K562 (cell line): Measurements from ENCODE around the gene SMARCD2. TPM values are rescaled to one million over a fixed set of nuclear protein-coding genes. Genes with fewer than 3 reads are reported as not detected.

Experiments
- ATAC-seq: fragments of 200-7000 bp; cut with Tn5 transposase; 3 replicates; pipeline ENCODE4 v1.9.1; 2020; ENCODE audit warnings: moderate library complexity
- BruUV-seq: library from RNA; stranded (reverse); fragments of 400-500 nt; replicated peaks from 2 replicates; lab custom pipeline; 2021; lab: Mats Ljungman, UMichigan
- CTCF ChIA-PET: fragments of 300-600 bp; formaldehyde crosslinking; extraction: SDS; loops from one replicate; lab custom pipeline; 2021; ENCODE audit warnings: low intra/inter-chr PET ratio; lab: Yijun Ruan, JAX
- POLR2A ChIA-PET: fragments of 300-600, 350-650 bp; sonication (Branson Sonifier 250); formaldehyde crosslinking; extraction: SDS; loops from one replicate; lab custom pipeline; 2021; ENCODE audit warnings: antibody characterized with exemption, inconsistent platforms; lab: Yijun Ruan, JAX
- DNase-seq, 4 experiments: peaks; one replicate each; pipeline versions ENCODE4 v3.0.0 to v3.0.0-alpha.2; 2011 to 2018; ENCODE audit warnings: low spot score in 3 of 4, mixed read lengths in 3 of 4; ENCODE audit errors: extremely low read depth in 1 of 4
- FAIRE-seq: peaks from 2 replicates; lab custom pipeline; 2011; peaks lifted over from hg19 to GRCh38; lab: Jason Lieb, UNC
- H2AFZ ChIP-seq: 2 replicates; pipeline ENCODE4 v1.6.0; 2011; ENCODE audit warnings: low read depth, low read length, control low read depth, inconsistent platforms
- H3K27ac ChIP-seq: fragments of 200-600 bp; 3 replicates; pipeline ENCODE4 v1.8.0; 2011; ENCODE audit warnings: low read depth, mild to moderate bottlenecking, control low read depth, inconsistent platforms, low read length, moderate library complexity, mixed read lengths; ENCODE audit errors: extremely low read depth
- H3K27me3 ChIP-seq, 2 experiments: fragments of 300-600 bp in 1 of 2; 2 replicates in 1 of 2; 3 replicates in 1 of 2; pipeline versions ENCODE4 v1.6.0 to v1.8.0; 2011; ENCODE audit warnings: inconsistent platforms in 2 of 2, low read length in 2 of 2, mild to moderate bottlenecking in 1 of 2, mixed read lengths in 1 of 2, moderate library complexity in 1 of 2; ENCODE audit not compliant: control insufficient read depth in 2 of 2, insufficient read depth in 2 of 2
- H3K36me3 ChIP-seq: fragments of 300-600 bp; 3 replicates; pipeline ENCODE4 v1.8.0; 2011; ENCODE audit warnings: mild to moderate bottlenecking, low read length, inconsistent platforms; ENCODE audit not compliant: control insufficient read depth, insufficient read depth
- H3K4me1 ChIP-seq, 2 experiments: fragments of 200-600 bp in 1 of 2; replicated peaks in 1 of 2; 2 replicates in 1 of 2; 3 replicates in 1 of 2; pipeline versions ENCODE4 v1.5.1 to v1.8.0; 2011; ENCODE audit warnings: inconsistent platforms in 2 of 2, low read length in 2 of 2, mild to moderate bottlenecking in 1 of 2, mixed read lengths in 1 of 2, moderate library complexity in 1 of 2; ENCODE audit not compliant: control insufficient read depth in 2 of 2, insufficient read depth in 2 of 2
- H3K4me2 ChIP-seq: 2 replicates; pipeline ENCODE4 v1.6.1; 2011; ENCODE audit warnings: low read length, control low read depth, inconsistent platforms, mixed read lengths; ENCODE audit not compliant: insufficient read depth
- H3K4me3 ChIP-seq: fragments of 200-600 bp; sonication (generic), shearing (Covaris generic); 2 replicates; pipeline ENCODE4 v1.5.1; 2016; ENCODE audit warnings: control low read depth, inconsistent platforms
- H3K79me2 ChIP-seq: fragments of 200-600 bp; 3 replicates; pipeline ENCODE4 v1.8.0; 2011; ENCODE audit warnings: low read length, inconsistent platforms; ENCODE audit not compliant: control insufficient read depth, insufficient read depth
- H3K9ac ChIP-seq, 2 experiments: 2 replicates each; pipeline versions ENCODE4 v1.6.0 to v1.6.1; 2011; ENCODE audit warnings: low read depth in 2 of 2, low read length in 2 of 2, control low read depth in 1 of 2, inconsistent platforms in 1 of 2, mild to moderate bottlenecking in 1 of 2, mixed read lengths in 1 of 2; ENCODE audit not compliant: insufficient read depth in 1 of 2
- H3K9me1 ChIP-seq: one replicate; pipeline ENCODE4 v1.6.0; 2011; ENCODE audit warnings: inconsistent platforms, mild to moderate bottlenecking, low read length, moderate library complexity; ENCODE audit not compliant: control insufficient read depth, insufficient read depth
- H3K9me3 ChIP-seq: replicated peaks from 2 replicates; pipeline ENCODE4 v1.5.1; 2011; ENCODE audit warnings: low read depth, low read length, inconsistent platforms; ENCODE audit not compliant: control insufficient read depth, insufficient read depth
- H4K20me1 ChIP-seq: replicated peaks from 2 replicates; pipeline ENCODE4 v1.6.1; 2011; ENCODE audit warnings: low read length, inconsistent platforms, mixed read lengths; ENCODE audit not compliant: control insufficient read depth, insufficient read depth
- CXXC5 ChIP-seq: fragments of 250-450 bp; sonication (Bioruptor Pico); IDR thresholded peaks from 2 replicates; pipeline ENCODE4 v1.8.0; 2022; ENCODE audit warnings: inconsistent platforms, mild to moderate bottlenecking, moderate library complexity
- DNMT1 ChIP-seq: fragments of 450-650 bp; IDR thresholded peaks from 2 replicates; pipeline ENCODE4 v1.6.1; 2016; ENCODE audit warnings: antibody characterized with exemption, mild to moderate bottlenecking
- ETS2 ChIP-seq: IDR thresholded peaks from 2 replicates; pipeline ENCODE4 v1.6.1; 2016; ENCODE audit warnings: borderline replicate concordance, missing genetic modification characterization, mild to moderate bottlenecking, moderate library complexity, missing compliant biosample characterization; ENCODE audit not compliant: poor library complexity, severe bottlenecking
- NR2C1 ChIP-seq, 2 experiments: fragments of 450-650 bp; IDR thresholded peaks; 2 replicates each; pipeline ENCODE4 v1.6.1; 2017; ENCODE audit warnings: mild to moderate bottlenecking in 2 of 2, antibody characterized with exemption in 1 of 2, inconsistent platforms in 1 of 2, missing compliant biosample characterization in 1 of 2, missing genetic modification characterization in 1 of 2
- TBP ChIP-seq: optimal IDR thresholded peaks from 2 replicates; pipeline ENCODE3; 2011; ENCODE audit warnings: low read depth, low read length, improper control_type of control experiment
- TEAD1 ChIP-seq, 2 experiments: fragments of 450-650 bp in 1 of 2; sonication (generic) in 1 of 2; formaldehyde crosslinking; IDR thresholded peaks; 2 replicates each; pipeline versions ENCODE4 v1.4.0 to v1.8.0; 2020 to 2022; ENCODE audit warnings: mild to moderate bottlenecking in 2 of 2, missing genetic modification reagents in 1 of 2
- ZNF263 ChIP-seq: sonication (generic); formaldehyde crosslinking; IDR thresholded peaks from 2 replicates; pipeline ENCODE4 v1.8.0; 2022; ENCODE audit warnings: mild to moderate bottlenecking, missing genetic modification reagents, borderline replicate concordance
- ZNF589 ChIP-seq: fragments of 200-800 bp; sonication (Bioruptor generic); IDR thresholded peaks from 2 replicates; pipeline ENCODE4 v1.6.1; 2016; ENCODE audit warnings: low read depth, missing genetic modification characterization, missing compliant biosample characterization
- ZZZ3 ChIP-seq: fragments of 450-650 bp; IDR thresholded peaks from 2 replicates; pipeline ENCODE4 v1.6.1; 2016; ENCODE audit warnings: antibody characterized with exemption, mild to moderate bottlenecking, moderate library complexity
- WGBS: fragments of 100-300 bp; shearing (Covaris generic); methylation state at CpG from one replicate; pipeline ENCODE4 v1.1.6; 2016; ENCODE audit warnings: low coverage, mixed read lengths; ENCODE audit not compliant: insufficient coverage; ENCODE audit errors: missing lambda C conversion rate; 5-methylcytosine and 5-hydroxymethylcytosine counted together
- in situ Hi-C: fragments of 300-500 bp; cut with MboI; formaldehyde crosslinking; loops from 4 replicates; pipeline ENCODE4 v1.15.0; 2018; ENCODE audit warnings: inconsistent platforms, mixed read lengths
- intact Hi-C: fragments of 100-400 bp; cut with micrococcal nuclease; formaldehyde crosslinking; loops from 2 replicates; pipeline ENCODE4 v1.14.2; 2022
- polyA plus RNA-seq, 8 experiments: library from polyadenylated mRNA; depleted of rRNA in 4 of 8; stranded (reverse) in 5 of 8; unstranded in 3 of 8; fragments of >200 nt; fragmentation: Nextera tagmentation in 2 of 8; fragmentation: Illumina TruSeq in 1 of 8; extraction: Ambion mirVana in 2 of 8; extraction: Trizol in 1 of 8; gene quantifications; 2 replicates each; pipeline versions ENCODE4 v1.2.1 to v1.2.3, GENCODE V29; 2011 to 2014; ENCODE audit warnings: inconsistent platforms in 1 of 8, missing spikeins in 1 of 8
- total RNA-seq, 7 experiments: library from RNA; depleted of rRNA in 6 of 7; stranded (reverse); fragments of >200 nt in 6 of 7; fragmentation: Illumina TruSeq in 2 of 7; extraction: Trizol in 2 of 7; gene quantifications; 2 replicates each; pipeline versions ENCODE4 v1.2.1 to v1.2.3, GENCODE V29; 2011 to 2021; ENCODE audit warnings: low replicate concordance in 1 of 7
- TF ChIP-seq, protein P1 (sequence below): sonication (generic); formaldehyde crosslinking; IDR thresholded peaks from 2 replicates; pipeline ENCODE4 v1.8.0; 2022; ENCODE audit warnings: mild to moderate bottlenecking, missing genetic modification reagents
- TF ChIP-seq, protein P2 (sequence below): IDR thresholded peaks from 2 replicates; pipeline ENCODE4 v1.6.1; 2016; ENCODE audit warnings: missing genetic modification characterization, missing compliant biosample characterization
- TF ChIP-seq, protein P3 (sequence below), 2 experiments: fragments of 450-650 bp; conservative IDR thresholded peaks; 2 replicates each; pipeline ENCODE4 v1.6.1; 2017; ENCODE audit warnings: mild to moderate bottlenecking in 2 of 2, moderate library complexity in 2 of 2
- TF ChIP-seq, protein P4 (sequence below): fragments of 250-450 bp; sonication (Bioruptor Pico); IDR thresholded peaks from 2 replicates; pipeline ENCODE4 v1.8.0; 2022; ENCODE audit warnings: moderate library complexity, mild to moderate bottlenecking, inconsistent platforms

SMARCD2 gene
- total and polyA plus RNA-seq, 9 of the 15 experiments (the other 6 are each of a cell fraction or from before 2014, with no cell fraction given), result 1.7 to 114 (median 90.3) TPM

DNA sequence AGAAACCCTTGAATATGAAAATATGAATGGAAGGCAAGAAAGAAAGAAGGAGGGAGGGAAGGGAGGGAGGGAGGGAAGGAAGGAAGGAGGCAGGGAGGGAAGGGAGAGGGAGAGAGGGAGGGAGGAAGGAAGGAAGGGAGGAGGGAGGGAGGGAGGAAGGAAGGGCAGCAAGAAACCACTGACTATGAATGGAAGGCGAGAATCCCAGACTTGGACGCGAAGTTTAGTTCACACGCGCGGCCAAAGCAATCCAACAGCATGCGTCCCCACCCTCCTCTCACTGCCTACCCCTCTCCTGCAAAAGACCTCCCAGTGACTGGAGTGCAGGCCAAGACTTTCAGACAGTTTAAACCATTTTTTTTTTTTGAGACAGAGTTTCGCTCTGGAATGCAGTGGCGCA, 7.9 kb upstream of the SMARCD2 start:
- peak overlapping the region; percentile 45 to 81; a peak in 2 of 4 replicates for H3K9ac ChIP-seq
- intact Hi-C loops (no loop called here), in situ Hi-C loops (no loop called here)
- ATAC-seq (no peak), DNase-seq (peak in 1 of 4 experiments; percentile 42), FAIRE-seq (no peak)
- H3K27me3 ChIP-seq, result no peaks in the 10 kb centered on the region
- WGBS, result 34% methylated on average over 8 of the region's 9 CpGs
- peaks cover 2% of the 10 kb centered on the region; the same call in 1 of the 2 replicates for H3K9me3 ChIP-seq
- H3K36me3 ChIP-seq, result peaks cover 13% of the 10 kb centered on the region; the same call in 1 of the 3 replicates
- peak overlapping the region; percentile 47 for H2AFZ ChIP-seq
- peaks cover 30% of the 10 kb centered on the region for H3K79me2 ChIP-seq
- CTCF ChIA-PET, result no interaction called here
- peak overlapping the region; percentile 40 for H3K4me3 ChIP-seq
- peak overlapping the region; percentile 83 for H3K4me2 ChIP-seq
- H4K20me1 ChIP-seq, result no peaks in the 10 kb centered on the region
- BruUV-seq, result no TSS peak
- H3K27ac ChIP-seq, result peak overlapping the region; percentile 57; the same call in 2 of the 3 replicates
- peaks cover 18 to 26% of the 10 kb centered on the region in 2 experiments; a peak in 4 of 5 replicates for H3K4me1 ChIP-seq
- H3K9me1 ChIP-seq, result no peaks in the 10 kb centered on the region
- POLR2A ChIA-PET, result interaction anchor here (0.6 to 1.4 kb wide), 2 partner anchors 19 to 545 kb away, joined by 3 to 5 read pairs; no protein-coding TSS in a partner anchor
- TF ChIP-seq, protein P1, sequence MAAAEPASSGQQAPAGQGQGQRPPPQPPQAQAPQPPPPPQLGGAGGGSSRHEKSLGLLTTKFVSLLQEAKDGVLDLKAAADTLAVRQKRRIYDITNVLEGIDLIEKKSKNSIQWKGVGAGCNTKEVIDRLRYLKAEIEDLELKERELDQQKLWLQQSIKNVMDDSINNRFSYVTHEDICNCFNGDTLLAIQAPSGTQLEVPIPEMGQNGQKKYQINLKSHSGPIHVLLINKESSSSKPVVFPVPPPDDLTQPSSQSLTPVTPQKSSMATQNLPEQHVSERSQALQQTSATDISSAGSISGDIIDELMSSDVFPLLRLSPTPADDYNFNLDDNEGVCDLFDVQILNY (CRISPR knock-in tag), result no peak
- TF ChIP-seq, protein P2, sequence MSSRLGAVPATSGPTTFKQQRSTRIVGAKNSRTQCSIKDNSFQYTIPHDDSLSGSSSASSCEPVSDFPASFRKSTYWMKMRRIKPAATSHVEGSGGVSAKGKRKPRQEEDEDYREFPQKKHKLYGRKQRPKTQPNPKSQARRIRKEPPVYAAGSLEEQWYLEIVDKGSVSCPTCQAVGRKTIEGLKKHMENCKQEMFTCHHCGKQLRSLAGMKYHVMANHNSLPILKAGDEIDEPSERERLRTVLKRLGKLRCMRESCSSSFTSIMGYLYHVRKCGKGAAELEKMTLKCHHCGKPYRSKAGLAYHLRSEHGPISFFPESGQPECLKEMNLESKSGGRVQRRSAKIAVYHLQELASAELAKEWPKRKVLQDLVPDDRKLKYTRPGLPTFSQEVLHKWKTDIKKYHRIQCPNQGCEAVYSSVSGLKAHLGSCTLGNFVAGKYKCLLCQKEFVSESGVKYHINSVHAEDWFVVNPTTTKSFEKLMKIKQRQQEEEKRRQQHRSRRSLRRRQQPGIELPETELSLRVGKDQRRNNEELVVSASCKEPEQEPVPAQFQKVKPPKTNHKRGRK, result 0 out of 2 replicates have a peak, but pooled peaks have one; percentile 24
- no peak for TF ChIP-seq TBP
- TF ChIP-seq TEAD1 (CRISPR knock-in tag; IDR thresholded peaks at IDR 0.05), result 0 out of 4 replicates have a peak, but pooled peaks of 1 of the 2 experiments have one; percentile 40
- TF ChIP-seq ETS2, result no peak
- TF ChIP-seq, protein P3, sequence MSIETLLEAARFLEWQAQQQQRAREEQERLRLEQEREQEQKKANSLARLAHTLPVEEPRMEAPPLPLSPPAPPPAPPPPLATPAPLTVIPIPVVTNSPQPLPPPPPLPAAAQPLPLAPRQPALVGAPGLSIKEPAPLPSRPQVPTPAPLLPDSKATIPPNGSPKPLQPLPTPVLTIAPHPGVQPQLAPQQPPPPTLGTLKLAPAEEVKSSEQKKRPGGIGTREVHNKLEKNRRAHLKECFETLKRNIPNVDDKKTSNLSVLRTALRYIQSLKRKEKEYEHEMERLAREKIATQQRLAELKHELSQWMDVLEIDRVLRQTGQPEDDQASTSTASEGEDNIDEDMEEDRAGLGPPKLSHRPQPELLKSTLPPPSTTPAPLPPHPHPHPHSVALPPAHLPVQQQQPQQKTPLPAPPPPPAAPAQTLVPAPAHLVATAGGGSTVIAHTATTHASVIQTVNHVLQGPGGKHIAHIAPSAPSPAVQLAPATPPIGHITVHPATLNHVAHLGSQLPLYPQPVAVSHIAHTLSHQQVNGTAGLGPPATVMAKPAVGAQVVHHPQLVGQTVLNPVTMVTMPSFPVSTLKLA (conservative IDR thresholded peaks at IDR 0.05), result 0 out of 4 replicates have a peak, but pooled peaks of 1 of the 2 experiments have one; percentile 2
- no peak for TF ChIP-seq ZZZ3
- TF ChIP-seq NR2C1 (IDR thresholded peaks at IDR 0.05), result no peak
- TF ChIP-seq NR2C1 (tag; IDR thresholded peaks at IDR 0.05), result no peak
- no peak for TF ChIP-seq DNMT1
- no peak for TF ChIP-seq ZNF589 (CRISPR knock-in tag)
- TF ChIP-seq ZNF263 (CRISPR knock-in tag), result peak; percentile 93
- TF ChIP-seq CXXC5, result no peak
- TF ChIP-seq, protein P4, sequence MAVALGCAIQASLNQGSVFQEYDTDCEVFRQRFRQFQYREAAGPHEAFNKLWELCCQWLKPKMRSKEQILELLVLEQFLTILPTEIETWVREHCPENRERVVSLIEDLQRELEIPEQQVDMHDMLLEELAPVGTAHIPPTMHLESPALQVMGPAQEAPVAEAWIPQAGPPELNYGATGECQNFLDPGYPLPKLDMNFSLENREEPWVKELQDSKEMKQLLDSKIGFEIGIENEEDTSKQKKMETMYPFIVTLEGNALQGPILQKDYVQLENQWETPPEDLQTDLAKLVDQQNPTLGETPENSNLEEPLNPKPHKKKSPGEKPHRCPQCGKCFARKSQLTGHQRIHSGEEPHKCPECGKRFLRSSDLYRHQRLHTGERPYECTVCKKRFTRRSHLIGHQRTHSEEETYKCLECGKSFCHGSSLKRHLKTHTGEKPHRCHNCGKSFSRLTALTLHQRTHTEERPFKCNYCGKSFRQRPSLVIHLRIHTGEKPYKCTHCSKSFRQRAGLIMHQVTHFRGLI (CRISPR knock-in tag), result no peak
